HG03565 (cell line): ENCODE measurements around the gene GALNTL6.

Source experiments
- ATAC-seq: cut with Tn5 transposase; IDR thresholded peaks from one replicate; pipeline ENCODE4 v1.9.1; 2021; ENCODE audit warnings: mild to moderate bottlenecking, moderate library complexity; ENCODE audit not compliant: unreplicated experiment

GALNTL6 gene

GRCh38 chr4:171812665-171813525, at the start of gene GALNTL6:
Gene GALNTL6 (plus strand): TSS chr4:171813404.
- peak; percentile 32 for ATAC-seq

- ATAC-seq = no peak
Measured at GRCh38 chr4:171765514-171765913, 47.7 kb upstream of the GALNTL6 start.

- ATAC-seq = no peak
Measured at GRCh38 chr4:171774642-171775190, 38.5 kb upstream of the GALNTL6 start.

GRCh38 chr4:171779301-171779700, 33.9 kb upstream of the GALNTL6 start:
- ATAC-seq = no peak

- no peak for ATAC-seq
Measured at GRCh38 chr4:171785388-171785787, 27.8 kb upstream of the GALNTL6 start.

GRCh38 chr4:171793723-171794122, 19.5 kb upstream of the GALNTL6 start:
- no peak for ATAC-seq

GRCh38 chr4:171794528-171794927, 18.7 kb upstream of the GALNTL6 start:
- no peak for ATAC-seq

GRCh38 chr4:171809854-171810253, 3.4 kb upstream of the GALNTL6 start:
- no peak for ATAC-seq

GRCh38 chr4:171812333-171812664, 905 bp upstream of the GALNTL6 start:
- no peak for ATAC-seq

- peak; percentile 3 for ATAC-seq
Measured at GRCh38 chr4:171813526-171814250, 484 bp downstream of the GALNTL6 start.

- ATAC-seq = no peak
Measured at GRCh38 chr4:171814545-171814944, 1.3 kb downstream of the GALNTL6 start.

GRCh38 chr4:171817026-171817425, 3.8 kb downstream of the GALNTL6 start:
- peak; percentile 57 for ATAC-seq

GRCh38 chr4:171834640-171835039, 21.4 kb downstream of the GALNTL6 start:
- no peak for ATAC-seq

- ATAC-seq = no peak
Measured at GRCh38 chr4:171843456-171843855, 30.3 kb downstream of the GALNTL6 start.

GRCh38 chr4:171846232-171846631, 33.0 kb downstream of the GALNTL6 start:
- peak; percentile 77 for ATAC-seq

- no peak for ATAC-seq
Measured at GRCh38 chr4:171846893-171847292, 33.7 kb downstream of the GALNTL6 start.

- no peak for ATAC-seq
Measured at GRCh38 chr4:171847751-171848150, 34.5 kb downstream of the GALNTL6 start.

- no peak for ATAC-seq
Measured at GRCh38 chr4:171849686-171850222, 36.5 kb downstream of the GALNTL6 start.

- no peak for ATAC-seq
Measured at GRCh38 chr4:171851295-171851694, 38.1 kb downstream of the GALNTL6 start.

GRCh38 chr4:171857302-171858012, 44.3 kb downstream of the GALNTL6 start:
- no peak for ATAC-seq

GRCh38 chr4:171875291-171875690, 62.1 kb downstream of the GALNTL6 start:
- no peak for ATAC-seq
